ENCODE measurements around the gene SYT11. TPM values are rescaled to one million over a fixed set of nuclear protein-coding genes. Genes with fewer than 3 reads are reported as not detected.

Gene SYT11
- total and polyA plus RNA-seq, 10 of the 15 experiments (the other 5 are each of a cell fraction or from before 2014, with no cell fraction given), result 7.7 to 21.2 (median 13.5) TPM

DNA sequence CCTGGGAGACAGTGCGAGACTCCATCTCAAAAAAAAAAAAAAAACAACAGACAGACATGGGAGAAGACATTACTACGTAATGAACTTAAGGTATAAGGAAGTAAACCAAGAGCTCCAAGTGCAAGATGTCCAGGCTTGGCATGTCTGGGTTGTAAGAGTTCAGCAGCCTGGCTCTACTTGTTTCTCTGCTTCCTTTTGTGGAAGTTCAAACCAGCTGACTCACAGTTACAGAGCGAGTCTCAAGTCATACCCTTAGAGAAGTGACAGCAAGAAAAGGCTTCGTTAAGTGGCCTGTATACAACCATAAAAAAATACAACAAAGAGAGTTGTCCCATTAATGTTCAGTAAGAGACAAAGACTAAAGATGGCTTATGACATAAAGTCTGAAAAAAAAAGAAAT, 50.5 kb downstream of the SYT11 start:
- Histone ChIP-seq H4K20me1 (ENCODE audit: control insufficient read depth, insufficient read depth) (no peaks in the 10 kb centered on the region), H3K36me3 (ENCODE audit: control insufficient read depth in 2 of 2, insufficient read depth in 2 of 2, low read length in 1 of 2) (peaks cover 5 to 26% of the 10 kb centered on the region in 2 experiments), H3K9me3 (replicated peaks; ENCODE audit: control insufficient read depth, insufficient read depth, low read length) (no peaks in the 10 kb centered on the region), H3K27me3 (replicated peaks in 1 of 2; ENCODE audit: control insufficient read depth in 2 of 2, insufficient read depth in 2 of 2, low read length in 1 of 2) (no peaks in the 10 kb centered on the region), H3K9ac (ENCODE audit: control insufficient read depth, insufficient read depth, low read length) (no peak overlapping the region), H2AFZ (ENCODE audit: control insufficient read depth, low read depth, low read length) (no peak overlapping the region), H3K4me2 (ENCODE audit: control insufficient read depth, insufficient read depth) (no peak overlapping the region), H3K27ac (ENCODE audit: control insufficient read depth, insufficient read depth) (no peak overlapping the region), H3K4me3 (0 out of 2 replicates have a peak overlapping the region, but pooled peaks have one; percentile 78), H3K79me2 (ENCODE audit: control insufficient read depth, insufficient read depth, low read length) (peaks cover 14% of the 10 kb centered on the region), H3K4me1 (ENCODE audit: control insufficient read depth, insufficient read depth, low read length) (peaks cover 3% of the 10 kb centered on the region; the same call in 1 of the 2 replicates)
- BruUV-seq (replicated peaks), result no TSS peak
- no peak for ATAC-seq
- 73% methylated on average over 4 of the region's 4 CpGs for WGBS (ENCODE audit: insufficient coverage, insufficient replicate concordance, low lambda C conversion rate, missing lambda C conversion rate)
- intact Hi-C loops (cut with micrococcal nuclease; ENCODE audit: unreplicated experiment) (loop anchor here (2.0 kb wide), 1 partner anchor 51 kb away; the partner anchor contains the start of gene SYT11), in situ Hi-C loops (cut with MboI) (no loop called here)
- no peak for TF ChIP-seq CREB1 (IDR thresholded peaks at IDR 0.05; ENCODE audit: low read depth)
- TF ChIP-seq, protein P1, sequence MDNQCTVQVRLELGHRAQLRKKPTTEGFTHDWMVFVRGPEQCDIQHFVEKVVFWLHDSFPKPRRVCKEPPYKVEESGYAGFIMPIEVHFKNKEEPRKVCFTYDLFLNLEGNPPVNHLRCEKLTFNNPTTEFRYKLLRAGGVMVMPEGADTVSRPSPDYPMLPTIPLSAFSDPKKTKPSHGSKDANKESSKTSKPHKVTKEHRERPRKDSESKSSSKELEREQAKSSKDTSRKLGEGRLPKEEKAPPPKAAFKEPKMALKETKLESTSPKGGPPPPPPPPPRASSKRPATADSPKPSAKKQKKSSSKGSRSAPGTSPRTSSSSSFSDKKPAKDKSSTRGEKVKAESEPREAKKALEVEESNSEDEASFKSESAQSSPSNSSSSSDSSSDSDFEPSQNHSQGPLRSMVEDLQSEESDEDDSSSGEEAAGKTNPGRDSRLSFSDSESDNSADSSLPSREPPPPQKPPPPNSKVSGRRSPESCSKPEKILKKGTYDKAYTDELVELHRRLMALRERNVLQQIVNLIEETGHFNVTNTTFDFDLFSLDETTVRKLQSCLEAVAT (IDR thresholded peaks at IDR 0.05), result 0 out of 2 replicates have a peak, but pooled peaks have one; percentile 12
- FAIRE-seq, result no peak
- ChIA-PET POLR2A (interaction anchor here (0.5 to 1.9 kb wide), 3 partner anchors 11 to 50 kb away, joined by 3 to 9 read pairs (median 4); partner anchors contain the start of gene SYT11), RAD21 (ENCODE audit: unreplicated experiment) (interaction anchor here (0.7 to 1.1 kb wide), 3 partner anchors 22 to 142 kb away, joined by 3 to 4 read pairs (median 3); no protein-coding TSS in a partner anchor), CTCF (interaction anchor here (0.6 kb wide), 1 partner anchor 28 kb away, joined by 3 read pairs; no protein-coding TSS in a partner anchor), SMC1A (ENCODE audit: uncharacterized antibody, unreplicated experiment) (interaction anchor here (0.6 to 1.7 kb wide), 4 partner anchors 9 to 98 kb away, joined by 3 to 5 read pairs (median 3); no protein-coding TSS in a partner anchor)
- DNase-seq (ENCODE audit: low read depth, low spot score), result no peak

DNA sequence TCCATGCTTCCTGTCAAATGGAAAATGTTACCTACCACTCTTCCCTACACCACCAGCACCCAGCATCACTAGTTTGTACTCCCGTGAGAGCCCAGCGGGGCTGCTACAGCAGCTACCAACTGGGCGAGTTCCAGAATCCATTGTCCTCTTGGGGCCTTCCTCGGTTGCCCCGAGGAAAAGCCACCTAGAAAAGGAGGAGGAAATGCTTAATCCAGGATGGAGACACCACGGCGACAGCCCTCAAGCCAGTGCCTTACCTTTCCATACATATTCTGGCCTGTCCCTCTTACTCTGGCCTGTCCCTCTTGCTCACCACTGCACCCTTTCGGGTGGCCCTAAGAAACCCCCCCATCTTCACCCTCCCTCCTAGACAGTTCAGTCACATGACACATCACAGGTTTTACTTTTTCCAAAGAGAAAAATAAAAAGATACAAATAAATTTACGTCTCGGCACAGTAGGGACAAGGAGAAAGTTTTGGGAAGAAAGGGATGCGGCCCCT, 51.3 kb downstream of the SYT11 start:
- no peak for DNase-seq (ENCODE audit: low read depth, low spot score)
- SMC1A ChIA-PET (ENCODE audit: uncharacterized antibody, unreplicated experiment), result interaction anchor here (1.3 to 1.5 kb wide), 2 partner anchors 49 to 79 kb away, joined by 3 to 5 read pairs; no protein-coding TSS in a partner anchor
- TSS peak; percentile 66 for BruUV-seq (replicated peaks)
- TF ChIP-seq SREBF2 (IDR thresholded peaks at IDR 0.05; ENCODE audit: low read length) (no peak), BMI1 (IDR thresholded peaks at IDR 0.05; ENCODE audit: borderline replicate concordance) (no peak)
- TF ChIP-seq, protein P2, sequence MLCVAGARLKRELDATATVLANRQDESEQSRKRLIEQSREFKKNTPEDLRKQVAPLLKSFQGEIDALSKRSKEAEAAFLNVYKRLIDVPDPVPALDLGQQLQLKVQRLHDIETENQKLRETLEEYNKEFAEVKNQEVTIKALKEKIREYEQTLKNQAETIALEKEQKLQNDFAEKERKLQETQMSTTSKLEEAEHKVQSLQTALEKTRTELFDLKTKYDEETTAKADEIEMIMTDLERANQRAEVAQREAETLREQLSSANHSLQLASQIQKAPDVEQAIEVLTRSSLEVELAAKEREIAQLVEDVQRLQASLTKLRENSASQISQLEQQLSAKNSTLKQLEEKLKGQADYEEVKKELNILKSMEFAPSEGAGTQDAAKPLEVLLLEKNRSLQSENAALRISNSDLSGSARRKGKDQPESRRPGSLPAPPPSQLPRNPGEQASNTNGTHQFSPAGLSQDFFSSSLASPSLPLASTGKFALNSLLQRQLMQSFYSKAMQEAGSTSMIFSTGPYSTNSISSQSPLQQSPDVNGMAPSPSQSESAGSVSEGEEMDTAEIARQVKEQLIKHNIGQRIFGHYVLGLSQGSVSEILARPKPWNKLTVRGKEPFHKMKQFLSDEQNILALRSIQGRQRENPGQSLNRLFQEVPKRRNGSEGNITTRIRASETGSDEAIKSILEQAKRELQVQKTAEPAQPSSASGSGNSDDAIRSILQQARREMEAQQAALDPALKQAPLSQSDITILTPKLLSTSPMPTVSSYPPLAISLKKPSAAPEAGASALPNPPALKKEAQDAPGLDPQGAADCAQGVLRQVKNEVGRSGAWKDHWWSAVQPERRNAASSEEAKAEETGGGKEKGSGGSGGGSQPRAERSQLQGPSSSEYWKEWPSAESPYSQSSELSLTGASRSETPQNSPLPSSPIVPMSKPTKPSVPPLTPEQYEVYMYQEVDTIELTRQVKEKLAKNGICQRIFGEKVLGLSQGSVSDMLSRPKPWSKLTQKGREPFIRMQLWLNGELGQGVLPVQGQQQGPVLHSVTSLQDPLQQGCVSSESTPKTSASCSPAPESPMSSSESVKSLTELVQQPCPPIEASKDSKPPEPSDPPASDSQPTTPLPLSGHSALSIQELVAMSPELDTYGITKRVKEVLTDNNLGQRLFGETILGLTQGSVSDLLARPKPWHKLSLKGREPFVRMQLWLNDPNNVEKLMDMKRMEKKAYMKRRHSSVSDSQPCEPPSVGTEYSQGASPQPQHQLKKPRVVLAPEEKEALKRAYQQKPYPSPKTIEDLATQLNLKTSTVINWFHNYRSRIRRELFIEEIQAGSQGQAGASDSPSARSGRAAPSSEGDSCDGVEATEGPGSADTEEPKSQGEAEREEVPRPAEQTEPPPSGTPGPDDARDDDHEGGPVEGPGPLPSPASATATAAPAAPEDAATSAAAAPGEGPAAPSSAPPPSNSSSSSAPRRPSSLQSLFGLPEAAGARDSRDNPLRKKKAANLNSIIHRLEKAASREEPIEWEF (IDR thresholded peaks at IDR 0.05; ENCODE audit: insufficient replicate concordance, low read depth, low read length), result no peak
- TF ChIP-seq, protein P3, sequence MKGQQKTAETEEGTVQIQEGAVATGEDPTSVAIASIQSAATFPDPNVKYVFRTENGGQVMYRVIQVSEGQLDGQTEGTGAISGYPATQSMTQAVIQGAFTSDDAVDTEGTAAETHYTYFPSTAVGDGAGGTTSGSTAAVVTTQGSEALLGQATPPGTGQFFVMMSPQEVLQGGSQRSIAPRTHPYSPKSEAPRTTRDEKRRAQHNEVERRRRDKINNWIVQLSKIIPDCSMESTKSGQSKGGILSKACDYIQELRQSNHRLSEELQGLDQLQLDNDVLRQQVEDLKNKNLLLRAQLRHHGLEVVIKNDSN (IDR thresholded peaks at IDR 0.05; ENCODE audit: borderline replicate concordance, extremely low read length, insufficient read depth, low read depth, low read length), result no peak

More for the DNA sequence above, 51.3 kb downstream of the SYT11 start:
- ATAC-seq (peak; percentile 75), FAIRE-seq (no peak)
- H3K27me3 ChIP-seq (replicated peaks in 1 of 2; ENCODE audit: control insufficient read depth in 2 of 2, insufficient read depth in 2 of 2, low read length in 1 of 2), result no peaks in the 10 kb centered on the region
- no peaks in the 10 kb centered on the region for H3K9me3 ChIP-seq (replicated peaks; ENCODE audit: control insufficient read depth, insufficient read depth, low read length)
- RAD21 ChIA-PET (ENCODE audit: unreplicated experiment), result interaction anchor here (1.0 to 1.1 kb wide), 2 partner anchors 21 to 50 kb away, joined by 3 to 4 read pairs; no protein-coding TSS in a partner anchor
- H3K4me3 ChIP-seq, result peak overlapping the region; percentile 78
- intact Hi-C loops (cut with micrococcal nuclease; ENCODE audit: unreplicated experiment), result loop anchor here (2.0 kb wide), 1 partner anchor 52 kb away; the partner anchor contains the start of gene SYT11
- H3K36me3 ChIP-seq (ENCODE audit: control insufficient read depth in 2 of 2, insufficient read depth in 2 of 2, low read length in 1 of 2), result peaks cover 6 to 27% of the 10 kb centered on the region in 2 experiments
- H3K27ac ChIP-seq (ENCODE audit: control insufficient read depth, insufficient read depth), result peak overlapping the region; percentile 59
- H3K79me2 ChIP-seq (ENCODE audit: control insufficient read depth, insufficient read depth, low read length), result peaks cover 14% of the 10 kb centered on the region
- POLR2A ChIA-PET, result interaction anchor here (1.9 kb wide), 1 partner anchor 51 kb away, joined by 9 read pairs; the partner anchor contains the start of gene SYT11
- peak overlapping the region; percentile 96 for H3K4me2 ChIP-seq (ENCODE audit: control insufficient read depth, insufficient read depth)
- no peaks in the 10 kb centered on the region for H4K20me1 ChIP-seq (ENCODE audit: control insufficient read depth, insufficient read depth)
- peak overlapping the region; percentile 74 for H2AFZ ChIP-seq (ENCODE audit: control insufficient read depth, low read depth, low read length)
- CTCF ChIA-PET, result interaction anchor here (0.6 kb wide), 1 partner anchor 81 kb away, joined by 3 read pairs; no protein-coding TSS in a partner anchor
- 3% methylated on average over 10 of the region's 11 CpGs for WGBS (ENCODE audit: insufficient coverage, insufficient replicate concordance, low lambda C conversion rate, missing lambda C conversion rate)
- peak overlapping the region; percentile 54 for H3K9ac ChIP-seq (ENCODE audit: control insufficient read depth, insufficient read depth, low read length)
- in situ Hi-C loops (cut with MboI), result no loop called here
- H3K4me1 ChIP-seq (ENCODE audit: control insufficient read depth, insufficient read depth, low read length), result peaks cover 3% of the 10 kb centered on the region; the same call in 1 of the 2 replicates

Data from GM12878 (cell line).